Naive thymus-derived CD4-positive, alpha-beta T cell (primary cell): Measurements from ENCODE around the gene ABCC11. TPM values are rescaled to one million over a fixed set of nuclear protein-coding genes. Genes with fewer than 3 reads are reported as not detected.
"Not testable (repeated sequence)": the region's sequence is repeated elsewhere in the genome, so short reads cannot be mapped to it uniquely, and the experiment has no call there.

ENCODE experiments used
- ATAC-seq: fragments of 150-1000 bp; cut with Tn5 transposase; 2 replicates; pipeline ENCODE4 v1.10.0; 2021; ENCODE audit warnings: mild to moderate bottlenecking, moderate library complexity
- CTCF ChIA-PET: fragments of 350-600 bp; sonication (Branson Sonifier 250); formaldehyde crosslinking; loops from one replicate; lab custom pipeline; 2021; ENCODE audit warnings: antibody characterized with exemption; lab: Charles Lee
- POLR2A ChIA-PET: fragments of 350-600 bp; sonication (Branson Sonifier 250); formaldehyde crosslinking; loops from one replicate; lab custom pipeline; 2021; ENCODE audit warnings: antibody characterized with exemption, inconsistent platforms; lab: Charles Lee
- DNase-seq, 9 donors: peaks; one replicate each; pipeline versions ENCODE4 v3.0.0 to v3.0.0-alpha.2; 2020 to 2022; ENCODE audit warnings: mixed read lengths in 1 of 9
- H3K27ac ChIP-seq: one replicate; pipeline ENCODE4 v1.7.0; 2013; ENCODE audit warnings: mild to moderate bottlenecking, low read depth, low read length, moderate library complexity
- H3K27me3 ChIP-seq, 2 donors: one replicate each; pipeline ENCODE4 v1.7.0; 2013; ENCODE audit warnings: low read length in 2 of 2, mild to moderate bottlenecking in 2 of 2, moderate library complexity in 2 of 2; ENCODE audit not compliant: control insufficient read depth in 2 of 2, insufficient read depth in 2 of 2
- H3K36me3 ChIP-seq, 3 experiments: 1 replicate in 2 of 3; 2 replicates in 1 of 3; pipeline ENCODE4 v1.7.0; 2013; ENCODE audit warnings: low read length in 3 of 3, mild to moderate bottlenecking in 3 of 3, moderate library complexity in 1 of 3; ENCODE audit not compliant: insufficient read depth in 3 of 3, control insufficient read depth in 2 of 3
- H3K4me1 ChIP-seq, 2 donors: one replicate each; pipeline ENCODE4 v1.7.0; 2013; ENCODE audit warnings: low read length in 2 of 2, mild to moderate bottlenecking in 2 of 2, moderate library complexity in 1 of 2; ENCODE audit not compliant: control insufficient read depth in 2 of 2, insufficient read depth in 2 of 2
- H3K4me3 ChIP-seq: 2 replicates; pipeline ENCODE4 v1.7.0; 2013; ENCODE audit warnings: mild to moderate bottlenecking, low read length
- H3K9me3 ChIP-seq, 3 experiments: 1 replicate in 2 of 3; 2 replicates in 1 of 3; pipeline ENCODE4 v1.7.0; 2013; ENCODE audit warnings: low read length in 3 of 3; ENCODE audit not compliant: control insufficient read depth in 2 of 3
- H3K27ac Mint-ChIP-seq, 9 donors: one replicate each; pipeline ENCODE4 v1.8.0; 2020 to 2022; ENCODE audit warnings: mixed read lengths in 9 of 9, mild to moderate bottlenecking in 8 of 9, moderate library complexity in 5 of 9, inconsistent platforms in 2 of 9
- H3K27me3 Mint-ChIP-seq, 5 donors: one replicate each; pipeline ENCODE4 v1.8.0; 2021 to 2022; ENCODE audit warnings: mixed read lengths in 5 of 5, mild to moderate bottlenecking in 1 of 5
- H3K36me3 Mint-ChIP-seq, 5 donors: one replicate each; pipeline ENCODE4 v1.8.0; 2020 to 2022; ENCODE audit warnings: mixed read lengths in 5 of 5, mild to moderate bottlenecking in 3 of 5, inconsistent platforms in 1 of 5
- H3K4me1 Mint-ChIP-seq, 7 donors: one replicate each; pipeline ENCODE4 v1.8.0; 2020 to 2022; ENCODE audit warnings: mixed read lengths in 7 of 7, mild to moderate bottlenecking in 3 of 7, inconsistent platforms in 1 of 7
- H3K4me3 Mint-ChIP-seq, 10 donors: one replicate each; pipeline ENCODE4 v1.8.0; 2020 to 2022; ENCODE audit warnings: mild to moderate bottlenecking in 10 of 10, mixed read lengths in 10 of 10, moderate library complexity in 6 of 10, inconsistent platforms in 2 of 10
- H3K9me3 Mint-ChIP-seq, 11 donors: one replicate each; pipeline ENCODE4 v1.8.0; 2020 to 2022; ENCODE audit warnings: mixed read lengths in 11 of 11, mild to moderate bottlenecking in 4 of 11, inconsistent platforms in 1 of 11, moderate library complexity in 1 of 11
- intact Hi-C, 2 donors: fragments of 100-400 bp; cut with micrococcal nuclease; formaldehyde crosslinking; loops; one replicate each; pipeline ENCODE4 v1.15.1; 2023
- polyA plus RNA-seq, 2 donors: library from polyadenylated mRNA; unstranded; fragments of 300-500 nt; fragmentation: Illumina TruSeq; gene quantifications; one replicate each; pipeline ENCODE4 v1.2.3, GENCODE V29; 2021
- total RNA-seq, 6 experiments: library from RNA in 5 of 6; stranded (reverse) in 5 of 6; gene quantifications; 1 replicate in 5 of 6; 2 replicates in 1 of 6; pipeline ENCODE4 v1.2.3 and lab custom pipeline; 2021 to 2026

Gene ABCC11
- total and polyA plus RNA-seq, 7 experiments from 2014 or later: 0.08 to 0.81 TPM; not detected in 5

DNA sequence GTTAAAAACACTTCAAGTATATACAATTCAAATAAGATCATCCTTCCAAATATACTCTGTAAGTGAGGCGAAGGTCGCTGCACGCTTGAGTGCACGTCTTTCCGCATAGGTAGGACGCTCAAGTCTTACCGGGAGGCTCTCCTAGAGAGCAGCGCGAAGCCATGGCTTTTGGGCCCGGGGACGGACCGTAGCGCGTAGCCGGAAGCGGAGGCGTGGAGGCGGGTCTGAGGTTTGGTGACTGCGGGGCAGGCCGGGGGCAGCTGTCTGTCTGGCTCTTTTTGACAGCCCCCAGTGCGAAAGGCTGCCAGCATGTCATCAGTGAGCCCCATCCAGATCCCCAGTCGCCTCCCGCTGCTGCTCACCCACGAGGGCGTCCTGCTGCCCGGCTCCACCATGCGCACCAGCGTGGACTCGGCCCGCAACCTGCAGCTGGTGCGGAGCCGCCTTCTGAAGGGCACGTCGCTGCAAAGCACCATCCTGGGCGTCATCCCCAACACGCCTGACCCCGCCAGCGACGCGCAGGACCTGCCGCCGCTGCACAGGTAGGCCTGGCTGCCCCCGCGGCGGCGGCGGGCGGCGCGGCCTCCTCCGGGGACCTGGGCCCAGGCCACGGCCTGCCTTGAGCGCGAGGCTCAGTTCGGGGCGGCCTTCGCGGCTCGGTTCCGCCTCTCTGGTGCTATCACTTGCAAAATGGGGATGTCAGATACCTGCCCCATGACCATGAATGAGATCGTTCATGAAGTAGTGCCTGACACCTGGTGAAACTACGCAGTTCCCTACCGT, 3.1 kb downstream of the ABCC11 start, which contains the start of gene LONP2:
Gene LONP2 (plus strand): TSS at position 221 of the 783 bp plus-strand sequence. CDS start 89 bp downstream, at position 310.
- POLR2A ChIA-PET: interaction anchor here (0.7 to 1.1 kb wide), 2 partner anchors 369 to 1270 kb away, joined by 3 read pairs; no protein-coding TSS in a partner anchor
- Mint-ChIP-seq H3K27me3 (no peaks in the 10 kb centered on the region), H3K4me1 (peaks cover 29 to 56% (median 45%) of the 10 kb centered on the region in 7 donors), H3K27ac (peak within 1 kb of the TSS; percentile 89 to 98 (median 96)), H3K9me3 (peaks cover 0 to 12% (median 0%) of the 10 kb centered on the region in 11 donors), H3K36me3 (peaks cover 0 to 10% (median 0%) of the 10 kb centered on the region in 5 donors), H3K4me3 (peak within 1 kb of the TSS; percentile 93 to 100 (median 96))
- DNase-seq (peak; percentile 79 to 97 (median 93)), ATAC-seq (peak; percentile 99)
- H3K4me1 ChIP-seq: peaks cover 25 to 27% of the 10 kb centered on the region in 2 donors
- H3K9me3 ChIP-seq: no peaks in the 10 kb centered on the region
- intact Hi-C loops: loop anchor here (1.0 to 5.0 kb wide), 16 partner anchors 74 to 1555 kb away; partner anchors contain the start of genes DNAJA2 (in 2 of the 2), ITFG1 (in 2 of the 2), PHKB (in 2 of the 2) and SIAH1 (in 2 of the 2)
- CTCF ChIA-PET: interaction anchor here (0.6 to 1.1 kb wide), 5 partner anchors 10 to 1792 kb away, joined by 3 to 4 read pairs (median 3); no protein-coding TSS in a partner anchor
- peak within 1 kb of the TSS; percentile 78 for H3K4me3 ChIP-seq
- H3K27ac ChIP-seq: peak within 1 kb of the TSS; percentile 78
- H3K27me3 ChIP-seq: no peaks in the 10 kb centered on the region
- no peaks in the 10 kb centered on the region for H3K36me3 ChIP-seq

DNA sequence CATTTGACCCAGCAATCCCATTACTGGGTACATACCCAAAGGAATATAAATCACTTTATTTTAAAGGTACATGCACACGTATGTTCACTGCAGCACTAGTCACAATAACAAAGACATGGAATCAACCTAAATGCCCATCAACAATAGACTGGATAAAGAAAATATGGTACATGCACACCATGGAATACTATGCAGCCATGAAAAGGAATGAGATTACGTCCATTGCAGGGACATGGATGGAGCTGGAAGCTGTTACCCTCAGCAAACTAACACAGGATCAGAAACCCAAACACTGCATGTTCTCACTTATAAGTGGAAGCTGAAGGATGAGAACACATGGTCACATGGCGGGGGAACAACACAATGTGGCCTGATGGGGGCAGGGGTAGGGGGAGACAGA, 7.2 kb downstream of the ABCC11 start:
- ATAC-seq, POLR2A ChIA-PET, CTCF ChIA-PET: not testable (repeated sequence)

DNA sequence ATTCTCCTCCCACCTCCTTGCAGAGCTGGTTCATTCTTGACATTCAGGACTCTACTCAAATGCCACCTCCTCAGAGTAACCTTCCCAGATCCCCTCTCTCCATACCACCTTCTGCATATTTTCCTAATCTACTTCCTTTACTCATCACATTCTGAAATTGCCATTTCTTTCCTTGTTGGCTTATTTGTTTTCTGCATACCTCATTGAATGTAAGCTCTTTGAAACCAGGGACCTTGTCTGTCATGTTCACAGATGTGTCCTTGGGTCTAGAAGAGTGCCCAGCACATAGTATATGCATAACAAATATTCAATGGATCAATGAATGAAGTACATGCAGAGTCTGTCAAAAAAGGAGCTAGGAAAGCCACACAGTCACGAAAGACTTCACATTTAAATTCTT, 11.1 kb downstream of the ABCC11 start:
- no peak overlapping the region for H3K4me3 Mint-ChIP-seq
- Histone ChIP-seq H3K4me1 (no peaks in the 10 kb centered on the region), H3K4me3 (no peak overlapping the region), H3K9me3 (no peaks in the 10 kb centered on the region), H3K36me3 (no peaks in the 10 kb centered on the region), H3K27ac (no peak overlapping the region), H3K27me3 (no peaks in the 10 kb centered on the region)
- peaks cover 0 to 5% (median 0%) of the 10 kb centered on the region in 5 donors for H3K36me3 Mint-ChIP-seq
- intact Hi-C loops: loop anchor here in 1 of 2 donors (10.0 kb wide), 1 partner anchor 319 kb away; no protein-coding TSS in a partner anchor
- H3K9me3 Mint-ChIP-seq: peaks cover 0 to 9% (median 0%) of the 10 kb centered on the region in 11 donors
- ATAC-seq (no peak), DNase-seq (no peak)
- ChIA-PET POLR2A (no interaction called here), CTCF (no interaction called here)
- peaks cover 0 to 20% (median 0%) of the 10 kb centered on the region in 7 donors for H3K4me1 Mint-ChIP-seq
- no peak overlapping the region for H3K27ac Mint-ChIP-seq
- H3K27me3 Mint-ChIP-seq: no peaks in the 10 kb centered on the region

More for the DNA sequence above, 7.2 kb downstream of the ABCC11 start:
- H3K36me3 ChIP-seq, DNase-seq, H3K27ac Mint-ChIP-seq, H3K4me1 ChIP-seq, H3K9me3 ChIP-seq, H3K36me3 Mint-ChIP-seq, H3K27ac ChIP-seq, H3K4me3 ChIP-seq, H3K27me3 ChIP-seq, H3K27me3 Mint-ChIP-seq: not testable (repeated sequence)
- intact Hi-C loops: loop anchor here in 1 of 2 donors (5.0 kb wide), 1 partner anchor 1358 kb away; the partner anchor contains the start of gene GPT2
- peaks cover 0 to 12% (median 0%) of the 10 kb centered on the region in 11 donors for H3K9me3 Mint-ChIP-seq
- H3K4me3 Mint-ChIP-seq: peak overlapping the region in 2 of 10 donors; percentile 8 to 55
- H3K4me1 Mint-ChIP-seq: peaks cover 5 to 17% (median 11%) of the 10 kb centered on the region in 7 donors

DNA sequence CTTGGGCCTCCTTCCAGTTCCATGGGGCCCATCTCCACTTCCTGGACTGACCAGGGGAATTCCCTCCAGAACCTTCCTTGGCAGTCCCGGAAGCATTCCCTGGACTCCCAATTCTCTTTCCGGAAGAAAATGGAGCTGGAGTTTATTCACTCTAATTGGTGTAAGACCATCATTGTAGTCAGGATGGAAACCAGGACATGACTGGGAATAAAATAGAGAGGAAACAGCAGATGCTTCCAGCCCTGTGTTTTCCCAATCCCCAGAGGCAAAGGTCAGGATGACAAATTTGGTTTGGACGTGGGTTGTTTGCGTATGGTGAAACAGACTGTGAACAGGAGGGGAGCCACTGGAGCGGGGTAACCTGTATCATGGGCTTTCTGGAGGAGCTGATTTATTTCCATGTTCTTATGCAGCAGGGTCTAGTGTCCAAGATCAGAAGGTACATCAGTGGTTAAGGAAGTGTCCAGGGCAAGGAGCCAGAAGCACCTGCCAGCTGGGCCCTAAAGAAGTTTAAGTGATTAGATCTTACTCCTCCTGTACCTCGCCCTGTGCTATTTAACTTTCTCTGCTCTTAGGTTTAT, 11.7 kb downstream of the ABCC11 start:
- H3K27me3 Mint-ChIP-seq: no peaks in the 10 kb centered on the region
- Histone ChIP-seq H3K27me3 (no peaks in the 10 kb centered on the region), H3K36me3 (no peaks in the 10 kb centered on the region), H3K4me1 (no peaks in the 10 kb centered on the region), H3K4me3 (no peak overlapping the region), H3K9me3 (no peaks in the 10 kb centered on the region), H3K27ac (no peak overlapping the region)
- H3K4me3 Mint-ChIP-seq: no peak overlapping the region
- no peak for ATAC-seq
- POLR2A ChIA-PET: interaction anchor here (1.0 kb wide), 1 partner anchor 149 kb away, joined by 3 read pairs; no protein-coding TSS in a partner anchor
- H3K4me1 Mint-ChIP-seq: peaks cover 0 to 21% (median 0%) of the 10 kb centered on the region in 7 donors
- CTCF ChIA-PET: no interaction called here
- H3K36me3 Mint-ChIP-seq: peaks cover 0 to 5% (median 0%) of the 10 kb centered on the region in 5 donors
- intact Hi-C loops: loop anchor here in 1 of 2 donors (10.0 kb wide), 1 partner anchor 319 kb away; no protein-coding TSS in a partner anchor
- no peak for DNase-seq
- H3K27ac Mint-ChIP-seq: no peak overlapping the region
- peaks cover 0 to 9% (median 0%) of the 10 kb centered on the region in 11 donors for H3K9me3 Mint-ChIP-seq

DNA sequence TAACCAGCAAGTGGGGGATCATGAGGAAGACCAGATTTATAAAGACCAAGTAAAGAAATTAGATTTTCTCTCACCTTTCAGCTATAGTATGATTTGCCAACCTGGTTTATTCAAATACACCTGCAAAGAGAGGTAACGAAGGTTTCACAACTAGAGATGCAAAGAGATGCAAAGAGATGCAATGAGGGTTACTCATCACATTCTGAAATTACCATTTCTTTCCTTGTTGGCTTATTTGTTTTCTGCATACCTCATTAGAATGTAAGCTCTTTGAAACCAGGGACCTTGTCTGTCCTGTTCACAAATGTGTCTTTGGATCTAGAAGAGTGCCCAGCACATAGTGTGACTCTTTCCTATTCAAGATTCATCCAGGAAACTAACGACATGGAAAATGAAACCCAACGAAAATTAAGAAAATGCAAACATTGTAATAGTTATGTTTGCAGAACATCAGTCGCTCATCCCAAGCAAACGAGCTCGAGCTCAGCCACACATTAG, 12.2 kb downstream of the ABCC11 start:
- ATAC-seq (no peak), DNase-seq (no peak)
- H3K27me3 Mint-ChIP-seq: peaks cover 0 to 3% (median 2%) of the 10 kb centered on the region in 5 donors
- H3K4me1 ChIP-seq: no peaks in the 10 kb centered on the region
- ChIA-PET POLR2A (interaction anchor here (1.0 kb wide), 1 partner anchor 149 kb away, joined by 3 read pairs; no protein-coding TSS in a partner anchor), CTCF (interaction anchor here (1.2 kb wide), 1 partner anchor 9 kb away, joined by 3 read pairs; the partner anchor contains the start of gene LONP2)
- H3K36me3 Mint-ChIP-seq: peaks cover 0 to 5% (median 0%) of the 10 kb centered on the region in 5 donors
- peaks cover 0 to 7% (median 0%) of the 10 kb centered on the region in 11 donors for H3K9me3 Mint-ChIP-seq
- peaks cover 0 to 21% (median 0%) of the 10 kb centered on the region in 7 donors for H3K4me1 Mint-ChIP-seq
- H3K9me3 ChIP-seq: no peaks in the 10 kb centered on the region
- no peaks in the 10 kb centered on the region for H3K36me3 ChIP-seq
- H3K4me3 ChIP-seq: no peak overlapping the region
- intact Hi-C loops: loop anchor here in 1 of 2 donors (10.0 kb wide), 1 partner anchor 320 kb away; no protein-coding TSS in a partner anchor
- H3K27ac ChIP-seq: no peak overlapping the region
- no peaks in the 10 kb centered on the region for H3K27me3 ChIP-seq
- H3K27ac Mint-ChIP-seq: no peak overlapping the region
- no peak overlapping the region for H3K4me3 Mint-ChIP-seq

DNA sequence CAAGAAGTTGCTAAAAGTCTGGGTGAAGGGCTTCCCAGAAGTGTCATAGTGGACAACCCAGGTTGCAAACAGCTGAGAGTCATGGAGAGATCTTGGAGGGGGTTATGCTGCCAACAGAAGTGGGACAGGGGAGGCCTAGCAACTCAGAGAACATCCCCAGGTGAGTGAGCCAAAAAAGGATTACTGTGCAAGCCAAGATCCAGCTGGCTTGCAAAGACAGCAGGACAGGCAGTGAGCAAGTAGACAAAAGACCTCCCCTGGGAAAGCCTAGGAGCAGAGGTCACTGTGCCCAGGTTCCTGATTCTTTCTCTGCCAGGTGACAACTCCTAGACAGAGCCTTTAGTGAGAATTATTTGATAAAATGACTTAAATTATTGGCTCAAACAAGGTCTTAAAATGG, 12.7 kb downstream of the ABCC11 start:
- no peak for DNase-seq
- no peak for ATAC-seq
- no peaks in the 10 kb centered on the region for H3K4me1 ChIP-seq
- H3K27me3 ChIP-seq: no peaks in the 10 kb centered on the region
- ChIA-PET CTCF (interaction anchor here (1.2 kb wide), 1 partner anchor 9 kb away, joined by 3 read pairs; the partner anchor contains the start of gene LONP2), POLR2A (no interaction called here)
- H3K9me3 Mint-ChIP-seq: peaks cover 0 to 2% (median 0%) of the 10 kb centered on the region in 11 donors
- peaks cover 0 to 21% (median 0%) of the 10 kb centered on the region in 7 donors for H3K4me1 Mint-ChIP-seq
- intact Hi-C loops: loop anchor here in 1 of 2 donors (10.0 kb wide), 1 partner anchor 320 kb away; no protein-coding TSS in a partner anchor
- H3K27ac ChIP-seq: no peak overlapping the region
- H3K27ac Mint-ChIP-seq: no peak overlapping the region
- H3K36me3 Mint-ChIP-seq: peaks cover 0 to 4% (median 0%) of the 10 kb centered on the region in 5 donors
- H3K27me3 Mint-ChIP-seq: peaks cover 4 to 8% (median 6%) of the 10 kb centered on the region in 5 donors
- no peak overlapping the region for H3K4me3 Mint-ChIP-seq
- no peaks in the 10 kb centered on the region for H3K36me3 ChIP-seq
- no peak overlapping the region for H3K4me3 ChIP-seq
- H3K9me3 ChIP-seq: no peaks in the 10 kb centered on the region
